Measurements from ENCODE around the gene ESAM. TPM values are rescaled to one million over a fixed set of nuclear protein-coding genes. Genes with fewer than 3 reads are reported as not detected.
A peak's percentile ranks its signal among the peaks of the same experiment; 100 is the strongest.

ESAM gene
- total and polyA plus RNA-seq, 2 of the 8 experiments (the other 6 are each of a cell fraction or from before 2014, with no cell fraction given), result 0.09 TPM; not detected in 1

DNA sequence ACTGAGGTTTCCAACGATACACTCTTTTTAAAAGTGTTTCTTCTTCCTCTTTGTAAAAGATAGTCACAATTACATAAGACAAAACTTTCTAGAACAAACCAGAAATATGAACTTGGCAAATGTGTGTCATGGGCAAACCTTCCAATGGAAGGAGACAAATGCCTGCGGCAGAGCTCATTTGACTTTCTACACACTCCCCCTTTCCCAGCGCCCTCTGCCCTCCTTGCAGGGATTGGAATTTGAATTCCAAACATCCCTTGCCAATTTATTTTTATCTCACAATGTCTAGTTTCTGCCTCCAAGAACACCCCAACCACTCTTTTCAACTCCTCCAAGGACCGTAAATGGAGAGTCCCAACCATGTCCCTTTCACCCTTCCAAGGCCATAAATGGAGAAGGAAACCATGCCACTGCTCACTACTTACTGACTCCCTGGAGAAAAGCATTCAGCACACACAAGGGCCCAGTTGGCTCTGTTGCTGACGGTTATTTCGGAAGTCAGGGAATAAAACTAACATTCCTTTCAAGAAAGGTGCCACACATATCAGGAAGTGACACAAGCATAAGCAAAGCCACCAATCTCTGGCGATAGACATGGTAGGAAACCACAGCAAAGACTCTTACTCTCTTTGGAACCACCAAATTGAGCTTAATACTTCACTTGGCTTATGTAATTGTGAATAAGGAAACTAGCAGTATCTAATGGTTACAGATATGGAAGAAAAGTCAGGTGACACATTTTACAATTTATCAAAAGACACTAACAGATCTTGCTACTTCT, 15.0 kb upstream of the ESAM start:
- no peak for DNase-seq (ENCODE audit: low read depth in 1 of 2, low spot score in 2 of 2)
- Histone ChIP-seq H3K4me1 (replicated peaks in 1 of 4; ENCODE audit: control insufficient read depth in 3 of 4, insufficient read depth in 4 of 4, low read length in 3 of 4) (no peaks in the 10 kb centered on the region), H4K5ac (ENCODE audit: insufficient read length, low read depth, low read length) (no peak overlapping the region), H2BK5ac (ENCODE audit: low read depth, low read length) (no peak overlapping the region), H3K23me2 (ENCODE audit: low read depth, low read length) (no peaks in the 10 kb centered on the region), H3K79me1 (ENCODE audit: low read depth, low read length) (peaks cover 3% of the 10 kb centered on the region; the same call in 1 of the 2 replicates), H4K8ac (ENCODE audit: extremely low read depth, insufficient read depth, low read length) (no peak overlapping the region), H2BK15ac (ENCODE audit: low read length) (no peak overlapping the region), H3K4me2 (ENCODE audit: insufficient read depth in 1 of 2, low read depth in 2 of 2, low read length in 2 of 2) (no peak overlapping the region), H2BK20ac (ENCODE audit: low read length) (no peak overlapping the region), H3K36me3 (ENCODE audit: control insufficient read depth in 2 of 4, insufficient read depth in 4 of 4, low read length in 3 of 4) (peaks cover 0 to 7% (median 4%) of the 10 kb centered on the region in 4 experiments; a peak in 3 of 8 replicates), H2AFZ (ENCODE audit: low read length) (no peak overlapping the region), H3K4me3 (ENCODE audit: extremely low read depth in 1 of 4, insufficient read depth in 2 of 4, low read depth in 3 of 4, low read length in 4 of 4) (no peak overlapping the region), H4K20me1 (replicated peaks in 1 of 2; ENCODE audit: control insufficient read depth in 1 of 2, insufficient read depth in 2 of 2, low read length in 2 of 2) (peaks cover 0 to 3% of the 10 kb centered on the region in 2 experiments), H4K91ac (replicated peaks; ENCODE audit: insufficient read length, low read length) (no peak overlapping the region), H3K9ac (replicated peaks in 1 of 4; ENCODE audit: extremely low read depth in 1 of 4, low read depth in 3 of 4, low read length in 3 of 4) (no peak overlapping the region), H3K27ac (ENCODE audit: low read depth, low read length) (no peak overlapping the region), H3K56ac (replicated peaks; ENCODE audit: insufficient read length, low read depth, low read length) (no peak overlapping the region), H3K14ac (ENCODE audit: insufficient read length) (no peak overlapping the region), H3K4ac (replicated peaks; ENCODE audit: insufficient read length, low read depth, low read length) (no peak overlapping the region), H3K23ac (ENCODE audit: insufficient read length) (no peak overlapping the region), H3K9me3 (ENCODE audit: insufficient read depth in 2 of 2, low read depth in 1 of 2, low read length in 1 of 2) (no peaks in the 10 kb centered on the region), H3K27me3 (replicated peaks in 1 of 4; ENCODE audit: control insufficient read depth in 3 of 4, extremely low read depth in 1 of 4, insufficient read depth in 3 of 4, low read length in 3 of 4) (no peaks in the 10 kb centered on the region), H2BK120ac (replicated peaks; ENCODE audit: low read depth, low read length) (no peak overlapping the region), H3K18ac (ENCODE audit: extremely low read depth, low read length) (no peak overlapping the region), H2AK5ac (ENCODE audit: low read depth, low read length) (no peak overlapping the region), H2BK12ac (ENCODE audit: low read depth, low read length) (no peak overlapping the region), H3K79me2 (ENCODE audit: control insufficient read depth in 1 of 2, insufficient read depth in 2 of 2, low read length in 2 of 2) (peaks cover 0 to 43% of the 10 kb centered on the region in 2 experiments; a peak in 2 of 4 replicates)
- CTCF ChIA-PET (ENCODE audit: partially characterized antibody), result interaction anchor here (1.0 to 5.4 kb wide), 11 partner anchors 9 to 152 kb away, joined by 3 to 53 read pairs (median 14); partner anchors contain the start of gene ESAM
- FAIRE-seq, result peak; percentile 24
- POLR2A ChIA-PET (ENCODE audit: partially characterized antibody), result interaction anchor here (2.2 kb wide), 1 partner anchor 13 kb away, joined by 7 read pairs; no protein-coding TSS in a partner anchor
- WGBS, 2 experiments (ENCODE audit: extremely low coverage in 1 of 2, insufficient coverage in 1 of 2, insufficient read length in 1 of 2, insufficient replicate concordance in 2 of 2, low coverage in 1 of 2, low lambda C conversion rate in 2 of 2, missing lambda C conversion rate in 1 of 2), result 93% methylated on average over 7 of the region's 7 CpGs; no CpG with 5 or more reads in 1 of the 2 experiments
- no peak for TF ChIP-seq GABPA (IDR thresholded peaks at IDR 0.05; ENCODE audit: borderline replicate concordance, insufficient read depth, low read length)
- TF ChIP-seq CHD1 (IDR thresholded peaks at IDR 0.05; ENCODE audit: low read depth, low read length), result no peak
- TF ChIP-seq SP1 (IDR thresholded peaks at IDR 0.05; ENCODE audit: low read depth, low read length), result no peak
- TF ChIP-seq, protein P1, sequence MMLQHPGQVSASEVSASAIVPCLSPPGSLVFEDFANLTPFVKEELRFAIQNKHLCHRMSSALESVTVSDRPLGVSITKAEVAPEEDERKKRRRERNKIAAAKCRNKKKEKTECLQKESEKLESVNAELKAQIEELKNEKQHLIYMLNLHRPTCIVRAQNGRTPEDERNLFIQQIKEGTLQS (IDR thresholded peaks at IDR 0.05; ENCODE audit: insufficient read depth, low read depth, low read length), result no peak
- no peak for TF ChIP-seq TCF12 (IDR thresholded peaks at IDR 0.05; ENCODE audit: low read depth, low read length)
- TF ChIP-seq SUZ12 (IDR thresholded peaks at IDR 0.05; ENCODE audit: low read length), result no peak
- TF ChIP-seq, protein P2, sequence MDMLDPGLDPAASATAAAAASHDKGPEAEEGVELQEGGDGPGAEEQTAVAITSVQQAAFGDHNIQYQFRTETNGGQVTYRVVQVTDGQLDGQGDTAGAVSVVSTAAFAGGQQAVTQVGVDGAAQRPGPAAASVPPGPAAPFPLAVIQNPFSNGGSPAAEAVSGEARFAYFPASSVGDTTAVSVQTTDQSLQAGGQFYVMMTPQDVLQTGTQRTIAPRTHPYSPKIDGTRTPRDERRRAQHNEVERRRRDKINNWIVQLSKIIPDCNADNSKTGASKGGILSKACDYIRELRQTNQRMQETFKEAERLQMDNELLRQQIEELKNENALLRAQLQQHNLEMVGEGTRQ (IDR thresholded peaks at IDR 0.05; ENCODE audit: low read length), result no peak
